GM18907 (cell line): ENCODE data around the gene HHEX.
A peak's percentile ranks its signal among the peaks of the same experiment; 100 is the strongest.
"Not testable (repeated sequence)": the region's sequence is repeated elsewhere in the genome, so short reads cannot be mapped to it uniquely, and the experiment has no call there.

Source experiments
- ATAC-seq: cut with Tn5 transposase; IDR thresholded peaks from one replicate; pipeline ENCODE4 v1.9.1; 2021; ENCODE audit warnings: mild to moderate bottlenecking, moderate library complexity; ENCODE audit not compliant: unreplicated experiment

Gene HHEX

GRCh38 chr10:92732958-92733357, 43.2 kb downstream of the HHEX start:
- no peak for ATAC-seq

DNA sequence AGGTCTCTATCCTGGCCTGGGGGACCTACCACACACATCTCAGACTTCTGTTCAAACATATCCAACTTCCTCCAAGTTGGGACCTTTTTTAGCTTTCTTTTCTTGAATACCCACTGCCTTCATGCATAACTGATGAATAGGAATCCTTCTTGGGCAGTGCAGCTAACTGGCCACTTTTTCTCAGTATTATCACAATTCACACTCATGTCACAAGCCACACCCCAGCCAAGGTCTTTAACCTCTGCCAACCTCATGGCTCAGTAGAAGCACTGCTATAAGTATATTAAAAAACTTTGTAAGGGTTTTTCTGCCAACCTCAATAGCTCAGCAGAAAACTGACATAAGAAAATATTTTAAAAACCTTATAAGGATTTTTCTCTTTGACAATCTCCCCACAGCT, 44.5 kb downstream of the HHEX start:
- no peak for ATAC-seq

DNA sequence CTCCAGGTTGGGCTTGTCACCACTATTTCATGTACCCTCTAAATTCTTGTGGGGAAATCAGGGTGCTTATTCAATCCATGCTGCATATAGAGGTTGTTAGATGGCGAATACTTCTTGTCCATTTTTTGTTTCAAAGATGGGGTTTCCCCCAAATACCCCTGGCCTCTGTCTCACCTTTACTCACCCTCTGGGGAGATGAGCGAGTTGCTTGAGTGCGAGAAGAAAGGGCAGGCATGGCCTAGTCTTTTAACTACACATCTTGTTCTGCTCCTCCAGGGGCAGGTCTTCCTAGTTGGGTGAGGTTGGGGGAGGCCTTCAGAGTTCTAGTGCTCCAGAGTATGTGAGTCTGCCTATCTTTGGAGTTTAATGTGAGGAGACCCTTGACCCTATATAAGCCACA, 46.2 kb downstream of the HHEX start:
- ATAC-seq: no peak

GRCh38 chr10:92737484-92737883, 47.7 kb downstream of the HHEX start:
- ATAC-seq: no peak

GRCh38 chr10:92740762-92741161, 51.0 kb downstream of the HHEX start:
- ATAC-seq: no peak

DNA sequence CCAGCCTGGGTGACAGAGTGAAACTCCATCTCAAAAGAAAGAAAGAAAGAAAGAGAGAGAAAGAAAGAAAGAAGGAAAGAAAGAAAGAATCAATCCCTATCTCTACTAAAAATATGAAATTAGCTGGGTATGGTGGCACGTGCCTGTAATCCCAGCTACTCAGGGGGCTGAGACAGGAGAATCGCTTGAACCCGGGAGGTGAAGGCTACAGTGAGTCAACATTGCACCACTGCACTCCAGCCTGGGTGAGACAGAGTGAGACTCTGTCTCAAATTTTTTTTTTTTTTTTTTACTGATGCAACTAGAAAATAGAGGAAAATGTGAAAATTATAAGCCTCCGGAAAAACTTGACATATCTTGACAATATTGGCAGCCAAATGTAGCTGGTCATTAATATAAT, 52.0 kb downstream of the HHEX start:
- not testable (repeated sequence) for ATAC-seq

- ATAC-seq: peak; percentile 98
Measured at GRCh38 chr10:92742331-92743228, 52.8 kb downstream of the HHEX start.
